ENCODE data around the gene C15orf39.

- TF ChIP-seq CTCF (IDR thresholded peaks at IDR 0.05; ENCODE audit: insufficient read depth, low read length) (no peak), REST (IDR thresholded peaks at IDR 0.05; ENCODE audit: insufficient replicate concordance, low read depth) (no peak), SPI1 (IDR thresholded peaks at IDR 0.05; ENCODE audit: borderline replicate concordance, low read depth) (no peak)
Observed at GRCh38 chr15:75178938-75179745, 22.5 kb upstream of the C15orf39 start.

All from HL-60 (cell line).